Endometrial microvascular endothelial cells (primary cell): Measurements from ENCODE around the gene ACAP2. TPM values are rescaled to one million over a fixed set of nuclear protein-coding genes. Genes with fewer than 3 reads are reported as not detected.

ENCODE experiments used
- in situ Hi-C: cut with HindIII; loops from 2 replicates; pipeline ENCODE4 v1.10.0; 2017; ENCODE audit warnings: low sequenced_read_pairs, low pct_unique_long_range_greater_than_20kb; ENCODE audit errors: inconsistent ontology term
- total RNA-seq: library from RNA; depleted of rRNA; stranded (reverse); fragments of >200 nt; gene quantifications from one replicate; pipeline ENCODE4 v1.2.3, GENCODE V29; 2015; ENCODE audit errors: inconsistent ontology term

ACAP2 gene
- total RNA-seq, 1 donor from 2014 or later: 36.0 TPM

DNA sequence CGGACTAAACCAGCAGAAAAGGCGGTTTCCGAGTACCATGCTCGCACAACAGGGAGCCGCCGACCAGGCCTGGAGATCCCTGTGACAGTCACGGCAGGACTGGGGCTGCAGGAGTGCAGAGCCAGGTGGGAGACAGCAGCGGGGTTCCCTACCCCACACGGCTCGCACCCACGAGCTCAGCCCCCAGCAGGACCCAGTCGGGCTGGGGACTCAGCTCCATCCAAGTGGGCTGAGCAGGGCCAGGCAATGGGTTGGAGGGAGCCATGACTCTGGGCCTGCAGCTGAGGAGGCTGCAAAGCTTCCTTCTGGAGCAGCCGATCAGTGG, 187.7 kb downstream of the ACAP2 start:
- in situ Hi-C loops: loop anchor here (10.0 kb wide), 1 partner anchor 570 kb away; the partner anchor contains the start of gene FAM43A

- in situ Hi-C loops: loop anchor here (10.0 kb wide), 1 partner anchor 570 kb away; the partner anchor contains the start of gene FAM43A
Measured at GRCh38 chr3:195254454-195255175, 188.2 kb downstream of the ACAP2 start.

DNA sequence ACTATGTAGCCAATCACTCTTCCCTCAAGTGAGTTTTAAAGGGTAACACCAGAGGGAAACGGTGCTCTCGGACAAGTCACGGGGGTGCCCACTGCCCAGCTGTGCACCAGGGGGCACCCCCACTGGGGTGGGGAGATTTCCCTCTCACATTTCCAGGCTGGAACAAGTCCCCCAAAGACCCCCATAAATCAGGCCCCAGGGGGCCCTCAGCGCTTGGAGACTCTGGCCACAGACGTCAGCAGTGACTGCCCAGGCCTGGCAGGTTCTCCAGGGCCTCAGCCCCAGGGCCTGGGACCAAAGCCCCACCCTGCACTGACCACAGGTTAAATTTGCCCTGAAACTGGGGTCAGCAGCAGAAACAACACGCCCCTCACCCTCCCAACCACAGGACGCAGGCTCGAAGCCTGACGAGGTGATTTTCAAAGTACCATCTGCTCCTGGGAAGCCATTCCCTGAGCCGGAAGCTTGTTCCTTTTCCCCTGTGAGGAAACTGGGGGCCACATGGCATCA, 188.8 kb downstream of the ACAP2 start:
- in situ Hi-C loops: loop anchor here (10.0 kb wide), 1 partner anchor 569 kb away; the partner anchor contains the start of gene FAM43A

DNA sequence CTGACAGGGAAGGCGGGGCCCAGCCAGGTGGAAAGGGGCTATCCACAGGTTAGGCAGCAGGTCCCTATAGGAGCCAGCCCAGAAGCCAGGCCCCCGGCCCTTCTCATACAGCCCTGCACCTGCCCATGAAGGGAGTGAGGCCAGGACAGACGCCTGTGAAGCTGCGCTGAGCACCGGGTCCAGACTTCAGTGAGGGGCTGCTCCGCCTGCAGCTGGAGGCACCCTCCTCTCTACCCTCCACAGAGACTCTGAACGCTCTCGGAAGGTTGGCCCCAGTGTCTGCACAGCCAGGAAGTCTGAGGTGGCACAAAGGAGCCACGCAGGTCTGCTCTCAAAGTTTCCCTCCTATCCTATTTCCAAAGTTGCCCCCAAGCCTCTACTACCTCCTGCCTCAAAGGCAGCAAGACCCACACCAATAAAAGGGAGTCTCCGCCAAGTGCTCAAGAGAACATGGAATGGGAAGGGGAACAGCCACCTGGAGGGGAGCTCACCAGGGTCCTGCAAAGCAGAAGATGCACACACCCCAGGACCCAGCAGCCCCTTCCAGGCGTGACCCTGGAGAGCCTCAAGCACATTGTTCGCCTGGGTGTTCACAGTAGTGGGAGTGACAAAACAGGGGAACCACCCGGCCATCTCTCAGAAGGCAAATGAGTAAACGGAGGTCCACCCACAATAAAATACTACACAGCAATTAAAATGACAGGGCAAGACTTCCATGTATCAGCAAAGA, 191.3 kb downstream of the ACAP2 start:
- in situ Hi-C loops: loop anchor here (10.0 kb wide), 1 partner anchor 567 kb away; the partner anchor contains the start of gene FAM43A

DNA sequence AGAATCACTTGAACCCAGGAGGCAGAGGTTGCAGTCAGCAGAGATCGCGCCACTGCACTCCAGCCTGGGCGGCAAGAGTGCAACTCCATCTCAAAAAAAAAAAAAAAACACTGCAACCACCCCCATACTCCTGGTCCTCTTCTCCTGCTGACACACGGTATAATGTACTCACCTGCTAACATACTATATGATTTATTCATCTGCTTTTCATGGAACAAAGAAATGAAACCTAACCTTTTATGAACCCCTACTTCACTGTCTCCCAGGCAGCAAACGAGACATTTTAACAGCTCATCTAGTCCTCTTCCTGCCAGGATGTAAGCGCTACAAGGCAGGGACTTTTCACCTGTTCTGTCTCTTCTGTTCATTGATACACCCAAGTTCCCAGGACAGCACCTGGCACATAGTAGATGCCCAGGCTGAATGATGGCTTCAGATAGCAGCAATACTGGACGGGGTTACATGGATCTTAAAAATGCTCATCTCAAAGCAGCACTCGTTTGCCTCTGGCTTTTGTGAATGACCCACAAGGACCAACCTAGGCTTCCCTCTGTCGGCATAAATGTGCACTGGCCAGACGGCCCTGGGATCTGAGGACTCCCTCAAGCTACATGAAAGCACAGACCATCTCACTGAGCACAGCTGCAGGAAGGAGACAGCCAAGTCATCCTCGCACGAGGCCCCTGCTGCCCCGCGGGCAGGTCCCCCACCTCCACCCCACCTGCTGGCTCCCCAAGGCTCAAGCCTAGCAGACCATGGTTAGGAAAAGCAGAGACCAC, 192.2 kb downstream of the ACAP2 start:
- in situ Hi-C loops: loop anchor here (10.0 kb wide), 1 partner anchor 566 kb away; the partner anchor contains the start of gene FAM43A

- in situ Hi-C loops: loop anchor here (10.0 kb wide), 1 partner anchor 565 kb away; the partner anchor contains the start of gene FAM43A
Measured at GRCh38 chr3:195249858-195250464, 192.9 kb downstream of the ACAP2 start.

DNA sequence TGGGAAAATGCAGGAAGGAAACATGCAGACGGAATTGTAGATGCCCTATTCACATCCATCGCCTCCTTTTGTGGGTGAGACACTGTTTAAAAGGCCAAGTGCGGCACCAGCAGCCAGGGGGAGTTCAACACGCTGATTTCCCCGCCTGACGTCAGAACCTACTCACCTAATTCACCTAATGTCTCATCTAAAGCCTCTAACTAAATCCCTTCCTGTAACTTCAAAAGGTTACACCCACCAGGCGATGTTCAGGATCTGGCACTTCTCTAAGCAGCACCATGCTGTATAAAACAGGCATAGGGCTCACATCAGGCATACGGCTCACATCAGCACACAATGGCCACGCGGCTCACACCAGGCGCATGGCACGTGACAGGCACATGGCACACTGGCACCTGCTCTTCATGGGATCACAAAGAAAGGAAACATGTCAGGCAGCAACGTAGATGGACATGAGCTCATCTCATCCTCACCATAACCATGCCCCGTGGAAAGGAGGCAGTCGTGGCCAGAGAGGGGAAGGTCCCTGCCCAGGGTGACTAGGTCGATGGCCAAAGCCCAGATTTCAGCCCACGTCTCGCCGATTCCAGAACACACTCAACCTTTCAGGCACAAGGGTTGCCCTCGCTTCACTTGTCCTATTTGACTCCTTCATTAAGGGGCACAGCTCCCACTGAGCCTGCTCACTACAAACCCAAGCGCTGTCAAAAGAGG, 193.6 kb downstream of the ACAP2 start:
- in situ Hi-C loops: no loop called here

GRCh38 chr3:195248281-195248680, 194.5 kb downstream of the ACAP2 start:
- in situ Hi-C loops: no loop called here

DNA sequence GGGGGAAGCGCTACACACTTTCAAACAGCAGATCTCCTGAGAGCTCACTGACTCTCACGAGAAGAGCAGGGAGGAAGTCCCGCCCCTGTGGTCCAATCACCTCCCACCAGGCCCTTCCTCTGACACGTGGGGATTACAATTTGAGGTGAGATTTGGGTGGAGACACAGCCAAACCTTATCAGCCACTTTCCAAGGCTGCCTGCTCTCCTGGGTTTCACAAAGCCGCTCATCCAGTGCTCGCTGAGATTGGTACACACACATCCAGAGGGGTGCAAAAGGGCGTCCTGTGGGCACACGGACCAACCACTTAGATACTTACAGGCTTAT, 195.0 kb downstream of the ACAP2 start:
- in situ Hi-C loops: no loop called here

DNA sequence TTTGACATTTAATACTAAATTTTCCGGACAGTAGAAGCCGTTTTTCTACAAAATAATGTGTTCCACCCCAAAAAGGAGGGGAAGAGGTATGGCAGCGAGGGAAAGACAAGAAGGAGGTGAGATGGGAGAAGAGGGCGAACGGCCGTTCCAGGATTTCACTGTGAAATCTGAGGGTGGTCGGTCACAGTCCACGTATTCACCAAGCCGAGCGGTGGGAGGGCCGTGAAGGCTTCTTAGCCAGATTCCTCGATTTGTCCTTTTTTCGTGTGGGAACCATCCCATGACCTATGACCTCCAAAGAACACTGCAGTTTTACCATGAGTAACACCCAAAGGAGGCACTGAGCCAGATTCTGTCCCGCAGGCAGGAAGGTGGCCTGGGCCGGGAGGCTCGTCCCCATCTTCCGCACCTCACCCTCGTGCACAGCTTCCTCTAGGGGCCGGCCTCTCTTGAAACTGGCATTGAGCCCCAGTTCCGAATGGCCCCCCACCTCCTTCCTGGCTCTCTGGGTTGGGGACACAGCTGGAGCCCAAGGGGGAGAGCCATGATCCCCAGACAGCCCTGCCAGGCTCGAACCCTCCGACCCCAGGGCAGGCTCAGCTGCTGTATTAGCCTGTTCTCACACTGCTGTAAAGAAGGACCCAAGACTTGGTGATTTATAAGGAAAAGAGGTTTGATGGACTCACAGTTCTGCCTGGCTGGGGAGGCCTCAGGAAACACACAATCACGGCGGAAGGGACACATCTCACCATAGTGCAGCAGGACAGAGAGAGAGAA, 195.5 kb downstream of the ACAP2 start:
- in situ Hi-C loops: no loop called here

GRCh38 chr3:195246581-195246995, 196.2 kb downstream of the ACAP2 start:
- in situ Hi-C loops: no loop called here

- in situ Hi-C loops: no loop called here
Measured at GRCh38 chr3:195245531-195245951, 197.3 kb downstream of the ACAP2 start.

- in situ Hi-C loops: no loop called here
Measured at GRCh38 chr3:195241592-195242355, 201.0 kb downstream of the ACAP2 start.

GRCh38 chr3:195240939-195241338, 201.9 kb downstream of the ACAP2 start:
- in situ Hi-C loops: no loop called here

- in situ Hi-C loops: no loop called here
Measured at GRCh38 chr3:195240171-195240701, 202.6 kb downstream of the ACAP2 start.

- in situ Hi-C loops: no loop called here
Measured at GRCh38 chr3:195239121-195239520, 203.7 kb downstream of the ACAP2 start.
